Suprapubic skin (tissue), 4 donors: Measurements from ENCODE around the gene ZNF324B. TPM values are rescaled to one million over a fixed set of nuclear protein-coding genes. Genes with fewer than 3 reads are reported as not detected.

Experiments
- DNase-seq, 2 donors: peaks; one replicate each; pipeline ENCODE4 v3.0.0-alpha.2; 2019; ENCODE audit warnings: low spot score in 2 of 2
- H3K27ac ChIP-seq: fragments of 200-600 bp; sonication (generic); one replicate; pipeline ENCODE4 v1.5.1; 2019
- H3K27me3 ChIP-seq: fragments of 200-600 bp; sonication (generic); one replicate; pipeline ENCODE4 v1.5.1; 2019
- H3K36me3 ChIP-seq: fragments of 200-600 bp; sonication (generic); one replicate; pipeline ENCODE4 v1.5.1; 2019
- H3K4me1 ChIP-seq: fragments of 200-600 bp; sonication (generic); one replicate; pipeline ENCODE4 v1.5.1; 2019
- H3K4me3 ChIP-seq: fragments of 200-600 bp; sonication (generic); one replicate; pipeline ENCODE4 v1.5.1; 2019; ENCODE audit warnings: mild to moderate bottlenecking
- H3K9me3 ChIP-seq: fragments of 200-600 bp; sonication (generic); one replicate; pipeline ENCODE4 v1.5.1; 2019
- EP300 ChIP-seq: sonication (generic); formaldehyde crosslinking; IDR thresholded peaks from one replicate; pipeline ENCODE4 v1.6.1; 2017; ENCODE audit warnings: antibody characterized with exemption
- POLR2A ChIP-seq, 2 donors: fragments of 450-650 bp; IDR thresholded peaks; one replicate each; pipeline ENCODE4 v1.6.1; 2017; ENCODE audit warnings: antibody characterized with exemption in 2 of 2, mild to moderate bottlenecking in 2 of 2, moderate library complexity in 2 of 2
- POLR2AphosphoS5 ChIP-seq, 3 donors: sonication (generic); formaldehyde crosslinking; IDR thresholded peaks; one replicate each; pipeline ENCODE4 v1.6.1; 2017; ENCODE audit warnings: antibody characterized with exemption in 3 of 3
- WGBS: methylation state at CpG from one replicate; pipeline ENCODE4 v1.1.5; 2018; 5-methylcytosine and 5-hydroxymethylcytosine counted together
- total RNA-seq, 4 donors: library from RNA; depleted of rRNA; stranded (reverse); fragments of >200 nt; gene quantifications; one replicate each; pipeline ENCODE4 v1.1.0, GENCODE V29; 2016
- TF ChIP-seq, protein P1 (sequence below), 2 donors: fragments of 200-600 bp in 1 of 2; fragments of 450-650 bp in 1 of 2; sonication (generic) in 1 of 2; IDR thresholded peaks; one replicate each; pipeline ENCODE4 v1.5.1; 2016 to 2019; ENCODE audit warnings: antibody characterized with exemption in 2 of 2, mild to moderate bottlenecking in 1 of 2, moderate library complexity in 1 of 2

Gene ZNF324B
- total RNA-seq, 4 donors from 2014 or later = 9.7 to 28.7 (median 13.8) TPM

DNA sequence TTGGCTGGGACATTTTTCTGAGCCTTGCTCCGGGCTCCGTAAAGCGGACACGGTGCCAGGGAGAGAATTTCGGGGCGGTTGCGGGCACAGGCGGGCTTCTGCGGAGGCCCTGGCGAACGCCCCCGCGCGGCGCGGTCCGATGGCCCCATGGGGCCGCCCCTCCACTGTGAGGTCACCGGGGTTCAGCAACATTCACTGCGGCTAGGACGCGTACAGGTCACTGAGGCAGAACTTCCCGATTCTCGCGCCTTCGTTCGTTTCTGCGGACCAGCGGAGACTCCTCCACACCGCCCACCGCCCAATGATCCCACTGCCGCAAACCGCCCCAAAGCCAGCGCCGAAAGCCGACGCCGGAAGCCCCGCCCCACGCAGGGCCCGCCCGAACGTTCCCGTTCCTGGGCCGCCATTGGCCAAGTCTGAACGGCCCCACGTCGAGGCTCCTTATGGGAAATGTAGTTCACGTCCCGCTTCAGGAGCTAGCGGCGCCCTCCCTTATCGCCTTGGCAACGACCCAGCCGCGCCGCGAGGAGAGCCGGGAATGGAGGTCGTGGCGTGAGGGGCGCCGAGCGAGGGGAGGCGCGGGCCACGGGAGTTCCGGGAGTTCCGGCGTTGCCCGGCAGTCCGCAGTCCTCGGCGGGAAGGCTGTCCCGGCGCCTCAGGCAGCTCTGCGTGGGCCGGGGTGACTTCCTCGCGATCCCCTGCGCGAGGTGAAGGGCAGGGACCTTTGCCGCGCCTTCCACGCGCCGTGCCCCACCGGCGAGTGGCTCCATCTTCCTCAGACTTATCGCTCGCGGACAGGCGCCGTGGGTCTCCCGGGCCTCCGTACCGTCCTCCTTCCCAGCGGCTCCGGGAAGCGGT is 43.0 kb upstream of the ZNF324B start, which contains the start of gene ZNF584:
Gene ZNF584 (plus strand): TSS at position 498 of the 858 bp plus-strand sequence. CDS start 499 bp downstream, outside the sequence.
- no peaks in the 10 kb centered on the region for H3K36me3 ChIP-seq
- peak; percentile 96 to 98 for DNase-seq
- H3K27ac ChIP-seq = peak within 1 kb of the TSS; percentile 89
- peak within 1 kb of the TSS; percentile 94 for H3K4me3 ChIP-seq
- H3K27me3 ChIP-seq = no peaks in the 10 kb centered on the region
- H3K9me3 ChIP-seq = no peaks in the 10 kb centered on the region
- H3K4me1 ChIP-seq = peaks cover 30% of the 10 kb centered on the region
- WGBS = under 1% methylated on average over 27 of the region's 100 CpGs
- TF ChIP-seq POLR2A (IDR thresholded peaks at IDR 0.05) (peak; percentile 38 to 66), EP300 (no peak), POLR2AphosphoS5 (IDR thresholded peaks at IDR 0.05) (peak in 2 of 3 donors; percentile 58 to 73)
- TF ChIP-seq, protein P1, sequence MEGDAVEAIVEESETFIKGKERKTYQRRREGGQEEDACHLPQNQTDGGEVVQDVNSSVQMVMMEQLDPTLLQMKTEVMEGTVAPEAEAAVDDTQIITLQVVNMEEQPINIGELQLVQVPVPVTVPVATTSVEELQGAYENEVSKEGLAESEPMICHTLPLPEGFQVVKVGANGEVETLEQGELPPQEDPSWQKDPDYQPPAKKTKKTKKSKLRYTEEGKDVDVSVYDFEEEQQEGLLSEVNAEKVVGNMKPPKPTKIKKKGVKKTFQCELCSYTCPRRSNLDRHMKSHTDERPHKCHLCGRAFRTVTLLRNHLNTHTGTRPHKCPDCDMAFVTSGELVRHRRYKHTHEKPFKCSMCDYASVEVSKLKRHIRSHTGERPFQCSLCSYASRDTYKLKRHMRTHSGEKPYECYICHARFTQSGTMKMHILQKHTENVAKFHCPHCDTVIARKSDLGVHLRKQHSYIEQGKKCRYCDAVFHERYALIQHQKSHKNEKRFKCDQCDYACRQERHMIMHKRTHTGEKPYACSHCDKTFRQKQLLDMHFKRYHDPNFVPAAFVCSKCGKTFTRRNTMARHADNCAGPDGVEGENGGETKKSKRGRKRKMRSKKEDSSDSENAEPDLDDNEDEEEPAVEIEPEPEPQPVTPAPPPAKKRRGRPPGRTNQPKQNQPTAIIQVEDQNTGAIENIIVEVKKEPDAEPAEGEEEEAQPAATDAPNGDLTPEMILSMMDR (IDR thresholded peaks at IDR 0.05) = no peak

DNA sequence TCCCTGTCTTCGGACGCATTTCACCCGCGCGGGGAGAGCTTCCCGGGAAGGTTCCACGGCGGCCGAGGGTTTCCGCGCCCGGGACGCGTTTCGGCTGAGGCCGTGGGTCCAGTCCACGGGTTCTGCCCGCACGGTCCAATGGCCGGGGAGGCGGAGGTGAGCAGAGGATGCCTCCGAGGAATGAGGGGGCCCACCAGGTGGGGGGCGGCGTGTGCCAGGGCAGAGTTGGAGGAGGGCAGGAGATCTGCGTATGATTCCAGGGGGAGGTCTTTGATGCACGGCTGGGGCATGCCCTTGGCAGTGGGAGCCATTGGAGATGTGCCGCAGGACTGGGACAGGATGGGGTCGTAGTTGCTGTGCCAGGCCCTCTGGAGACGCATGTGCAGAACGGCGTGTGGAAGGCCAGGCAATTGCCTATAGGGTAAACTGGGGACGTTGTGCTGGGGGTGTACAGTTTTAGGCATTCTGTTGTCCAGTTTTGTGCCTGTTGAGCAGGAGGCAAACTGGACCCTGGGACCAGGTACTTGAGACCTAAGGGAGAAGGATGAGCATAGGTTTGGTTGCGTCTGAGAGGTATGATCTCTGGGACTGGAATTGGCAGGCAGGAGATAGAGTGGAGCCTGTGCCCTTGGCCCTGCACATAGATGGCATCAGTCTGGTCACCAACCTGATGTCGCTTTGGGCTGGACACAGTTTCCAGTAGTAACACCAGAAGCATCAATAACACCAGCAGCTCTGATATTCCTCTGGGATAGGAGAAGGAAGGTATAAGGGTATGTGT is 42.2 kb upstream of the ZNF324B start:
- Histone ChIP-seq H3K4me1 (peaks cover 30% of the 10 kb centered on the region), H3K4me3 (peak overlapping the region; percentile 94), H3K27me3 (no peaks in the 10 kb centered on the region), H3K27ac (peak overlapping the region; percentile 89), H3K9me3 (no peaks in the 10 kb centered on the region), H3K36me3 (no peaks in the 10 kb centered on the region)
- no peak for DNase-seq
- TF ChIP-seq POLR2AphosphoS5 (IDR thresholded peaks at IDR 0.05) (no peak), POLR2A (IDR thresholded peaks at IDR 0.05) (no peak), EP300 (no peak)
- TF ChIP-seq, protein P1 (IDR thresholded peaks at IDR 0.05) = no peak
- 2% methylated on average over 25 of the region's 34 CpGs for WGBS

DNA sequence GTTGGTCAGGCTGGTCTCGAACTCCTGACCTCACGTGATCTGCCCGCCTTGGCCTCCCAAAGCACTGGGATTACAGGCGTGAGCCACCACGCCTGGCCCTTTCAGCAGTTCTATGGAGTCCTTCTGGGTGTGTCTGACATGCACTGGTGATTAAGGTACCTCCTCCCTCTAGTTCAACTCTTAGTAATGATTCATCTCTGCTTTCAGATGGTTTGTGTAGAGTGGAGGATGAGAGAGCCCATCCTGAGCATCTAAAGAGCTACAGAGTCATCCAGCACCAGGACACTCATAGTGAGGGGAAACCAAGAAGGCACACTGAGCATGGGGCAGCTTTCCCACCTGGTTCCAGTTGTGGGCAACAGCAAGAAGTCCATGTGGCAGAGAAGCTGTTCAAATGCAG is 34.8 kb upstream of the ZNF324B start:
- WGBS = 95% methylated on average over 5 of the region's 5 CpGs
- no peak for DNase-seq
- Histone ChIP-seq H3K36me3 (peaks cover 39% of the 10 kb centered on the region), H3K4me1 (no peaks in the 10 kb centered on the region), H3K9me3 (no peaks in the 10 kb centered on the region), H3K27me3 (no peaks in the 10 kb centered on the region), H3K4me3 (no peak overlapping the region), H3K27ac (no peak overlapping the region)
- TF ChIP-seq, protein P1 (IDR thresholded peaks at IDR 0.05) = no peak
- TF ChIP-seq POLR2A (IDR thresholded peaks at IDR 0.05) (no peak), EP300 (no peak), POLR2AphosphoS5 (IDR thresholded peaks at IDR 0.05) (no peak)

DNA sequence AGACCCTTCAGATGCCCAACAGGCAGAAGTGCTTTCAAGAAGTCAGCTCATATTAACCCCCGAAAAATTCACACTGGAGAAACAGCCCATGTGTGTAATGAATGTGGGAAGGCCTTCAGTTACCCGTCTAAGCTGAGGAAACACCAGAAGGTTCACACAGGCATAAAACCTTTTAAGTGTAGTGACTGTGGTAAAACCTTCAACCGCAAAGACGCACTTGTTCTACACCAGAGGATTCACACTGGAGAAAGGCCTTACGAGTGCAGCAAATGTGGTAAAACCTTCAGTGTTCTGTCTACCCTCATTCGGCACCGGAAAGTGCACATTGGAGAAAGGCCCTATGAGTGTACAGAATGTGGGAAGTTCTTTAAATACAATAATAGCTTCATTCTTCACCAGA is 34.4 kb upstream of the ZNF324B start:
- Histone ChIP-seq H3K4me1 (no peaks in the 10 kb centered on the region), H3K9me3 (no peaks in the 10 kb centered on the region), H3K27ac (no peak overlapping the region), H3K36me3 (peaks cover 39% of the 10 kb centered on the region), H3K4me3 (no peak overlapping the region), H3K27me3 (no peaks in the 10 kb centered on the region)
- TF ChIP-seq, protein P1 (IDR thresholded peaks at IDR 0.05) = no peak
- TF ChIP-seq EP300 (no peak), POLR2A (IDR thresholded peaks at IDR 0.05) (no peak), POLR2AphosphoS5 (IDR thresholded peaks at IDR 0.05) (no peak)
- WGBS = 96% methylated on average over 7 of the region's 7 CpGs
- DNase-seq = no peak

DNA sequence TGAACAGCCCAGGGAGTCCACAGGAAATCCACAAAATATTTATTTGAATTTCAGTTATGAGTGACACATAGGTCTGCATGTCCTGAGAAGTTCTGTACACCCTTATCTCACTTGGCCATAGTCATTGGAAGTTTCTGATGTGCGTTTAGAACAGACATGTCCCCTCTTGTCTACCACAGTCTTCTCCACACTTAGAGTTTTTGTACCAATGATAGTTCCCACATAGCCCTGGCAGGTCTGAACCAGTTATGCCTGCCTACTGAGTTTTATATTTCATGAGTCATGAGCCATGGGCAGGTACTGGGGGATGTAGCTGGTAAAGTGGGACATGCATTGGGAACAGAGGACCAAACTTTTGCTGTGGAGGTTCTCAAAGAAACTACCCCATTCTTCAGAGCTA is 22.8 kb upstream of the ZNF324B start:
- Histone ChIP-seq H3K36me3 (peaks cover 12% of the 10 kb centered on the region), H3K9me3 (peaks cover 38% of the 10 kb centered on the region), H3K27ac (peak overlapping the region; percentile 16), H3K4me1 (no peaks in the 10 kb centered on the region), H3K4me3 (no peak overlapping the region), H3K27me3 (no peaks in the 10 kb centered on the region)
- TF ChIP-seq EP300 (no peak), POLR2A (IDR thresholded peaks at IDR 0.05) (no peak), POLR2AphosphoS5 (IDR thresholded peaks at IDR 0.05) (no peak)
- TF ChIP-seq, protein P1 (IDR thresholded peaks at IDR 0.05) = no peak
- WGBS = 74% methylated on average over 1 of the region's 1 CpG
- no peak for DNase-seq
